SK-N-SH (cell line): ENCODE data around the gene RNU6-9.

ENCODE experiments used
- EZH2phosphoT487 ChIP-seq: fragments of 200-600 bp; sonication (generic); IDR thresholded peaks from 2 replicates; pipeline ENCODE4 v1.6.1; 2017; ENCODE audit warnings: low read depth, mixed run types, mild to moderate bottlenecking, antibody characterized with exemption, moderate library complexity, borderline replicate concordance
- GABPA ChIP-seq: IDR thresholded peaks from 2 replicates; pipeline ENCODE4 v1.4.0; 2012; ENCODE audit warnings: low read depth, mild to moderate bottlenecking
- POLR2AphosphoS5 ChIP-seq: IDR thresholded peaks from 2 replicates; pipeline ENCODE4 v1.6.1; 2012; ENCODE audit warnings: low read depth, low read length
- RAD21 ChIP-seq: IDR thresholded peaks from 2 replicates; pipeline ENCODE4 v1.6.1; 2012; ENCODE audit warnings: mild to moderate bottlenecking, low read length
- REST ChIP-seq: IDR thresholded peaks from 2 replicates; pipeline ENCODE4 v1.6.1; 2012; ENCODE audit warnings: mild to moderate bottlenecking, low read depth, low read length, moderate library complexity
- SMC3 ChIP-seq: IDR thresholded peaks from 2 replicates; pipeline ENCODE4 v1.6.1; 2012; ENCODE audit warnings: low read depth, low read length, improper control_type of control experiment
- TAF1 ChIP-seq: IDR thresholded peaks from 2 replicates; pipeline ENCODE4 v1.6.1; 2012; ENCODE audit warnings: low read depth, mild to moderate bottlenecking, low read length, moderate library complexity, borderline replicate concordance
- YY1 ChIP-seq: IDR thresholded peaks from 2 replicates; pipeline ENCODE4 v1.4.0; 2012; ENCODE audit warnings: low read depth, mild to moderate bottlenecking
- TF ChIP-seq, protein P1 (sequence below): fragments of 200-600 bp; sonication (generic); IDR thresholded peaks from 2 replicates; pipeline ENCODE4 v1.6.1; 2017; ENCODE audit warnings: antibody characterized with exemption, mild to moderate bottlenecking, moderate library complexity
- TF ChIP-seq, protein P2 (sequence below): IDR thresholded peaks from 2 replicates; pipeline ENCODE4 v1.4.0; 2012; ENCODE audit warnings: low read depth

DNA sequence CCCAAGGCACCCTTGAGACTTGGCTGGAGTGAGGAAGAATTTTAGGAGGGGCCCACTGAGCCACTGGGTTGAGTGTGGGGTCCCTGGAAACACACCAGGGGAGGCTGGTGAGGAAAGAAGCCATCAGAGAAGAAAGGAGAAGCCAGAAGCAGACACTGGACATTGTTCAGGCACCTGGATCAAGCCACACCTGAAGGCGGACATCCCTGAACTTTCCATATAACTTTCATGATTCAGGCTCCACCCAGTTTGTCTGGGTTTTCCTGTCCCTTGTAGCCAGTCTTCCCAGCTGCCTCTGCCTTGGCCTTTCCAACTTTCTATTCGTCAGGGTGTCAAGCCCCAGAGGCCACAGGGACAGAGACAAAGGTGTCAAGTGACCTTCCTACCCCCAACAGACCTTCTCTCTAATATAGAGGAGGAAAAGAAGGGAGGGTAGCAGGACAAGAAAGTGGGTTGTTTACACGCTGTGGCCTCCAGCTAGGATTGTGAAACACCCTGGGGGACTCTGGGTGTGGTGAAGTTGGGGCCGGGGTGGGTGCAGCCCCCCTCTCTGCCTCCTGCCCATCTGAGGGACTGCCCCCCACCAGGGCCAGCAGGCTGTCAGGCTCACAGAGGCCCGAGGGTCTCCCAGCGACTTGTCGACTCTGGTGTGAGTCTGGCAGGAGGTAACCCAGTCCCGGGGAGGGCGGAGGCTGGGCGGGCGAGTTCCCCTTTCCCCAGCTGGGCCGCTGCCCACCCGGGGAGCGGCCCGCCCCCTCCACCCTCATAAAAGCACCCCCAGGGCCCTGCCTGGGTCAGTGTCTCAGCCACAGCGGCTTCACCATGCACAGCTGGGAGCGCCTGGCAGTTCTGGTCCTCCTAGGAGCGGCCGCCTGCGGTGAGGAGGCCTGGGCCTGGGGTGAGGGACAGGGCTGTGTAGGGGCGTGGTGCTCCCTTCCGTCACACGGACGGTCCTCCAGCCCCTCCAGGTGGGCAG is 34.1 kb upstream of the RNU6-9 start, which contains the start of gene CFD:
- TF ChIP-seq, protein P1, sequence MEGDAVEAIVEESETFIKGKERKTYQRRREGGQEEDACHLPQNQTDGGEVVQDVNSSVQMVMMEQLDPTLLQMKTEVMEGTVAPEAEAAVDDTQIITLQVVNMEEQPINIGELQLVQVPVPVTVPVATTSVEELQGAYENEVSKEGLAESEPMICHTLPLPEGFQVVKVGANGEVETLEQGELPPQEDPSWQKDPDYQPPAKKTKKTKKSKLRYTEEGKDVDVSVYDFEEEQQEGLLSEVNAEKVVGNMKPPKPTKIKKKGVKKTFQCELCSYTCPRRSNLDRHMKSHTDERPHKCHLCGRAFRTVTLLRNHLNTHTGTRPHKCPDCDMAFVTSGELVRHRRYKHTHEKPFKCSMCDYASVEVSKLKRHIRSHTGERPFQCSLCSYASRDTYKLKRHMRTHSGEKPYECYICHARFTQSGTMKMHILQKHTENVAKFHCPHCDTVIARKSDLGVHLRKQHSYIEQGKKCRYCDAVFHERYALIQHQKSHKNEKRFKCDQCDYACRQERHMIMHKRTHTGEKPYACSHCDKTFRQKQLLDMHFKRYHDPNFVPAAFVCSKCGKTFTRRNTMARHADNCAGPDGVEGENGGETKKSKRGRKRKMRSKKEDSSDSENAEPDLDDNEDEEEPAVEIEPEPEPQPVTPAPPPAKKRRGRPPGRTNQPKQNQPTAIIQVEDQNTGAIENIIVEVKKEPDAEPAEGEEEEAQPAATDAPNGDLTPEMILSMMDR, result no peak
- TF ChIP-seq REST (no peak), SMC3 (no peak), POLR2AphosphoS5 (no peak), RAD21 (no peak), TAF1 (no peak), YY1 (no peak), EZH2phosphoT487 (no peak), GABPA (no peak)
- TF ChIP-seq, protein P2, sequence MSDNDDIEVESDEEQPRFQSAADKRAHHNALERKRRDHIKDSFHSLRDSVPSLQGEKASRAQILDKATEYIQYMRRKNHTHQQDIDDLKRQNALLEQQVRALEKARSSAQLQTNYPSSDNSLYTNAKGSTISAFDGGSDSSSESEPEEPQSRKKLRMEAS, result no peak
